Upper lobe of left lung (tissue), 6 donors: ENCODE data around the gene IVD. TPM values are rescaled to one million over a fixed set of nuclear protein-coding genes. Genes with fewer than 3 reads are reported as not detected.

Experiments used
- ATAC-seq, 2 donors: fragments of 200-7000 bp; cut with Tn5 transposase; one replicate each; pipeline ENCODE4 v1.9.1; 2022; ENCODE audit warnings: mild to moderate bottlenecking in 2 of 2, moderate library complexity in 2 of 2; ENCODE audit not compliant: low FRiP score in 2 of 2
- DNase-seq, 2 donors: peaks; one replicate each; pipeline ENCODE4 v3.0.0-alpha.2; 2019 to 2020
- H3K27ac ChIP-seq, 4 donors: fragments of 200-600 bp; sonication (generic); one replicate each; pipeline ENCODE4 v1.5.1; 2016 to 2019
- H3K27me3 ChIP-seq, 4 donors: fragments of 200-600 bp; sonication (generic); one replicate each; pipeline ENCODE4 v1.5.1; 2017 to 2019
- H3K36me3 ChIP-seq, 4 donors: fragments of 200-600 bp; sonication (generic); one replicate each; pipeline ENCODE4 v1.5.1; 2016 to 2019
- H3K4me1 ChIP-seq, 4 donors: fragments of 200-600 bp; sonication (generic); one replicate each; pipeline ENCODE4 v1.5.1; 2018 to 2019
- H3K4me3 ChIP-seq, 4 donors: fragments of 200-600 bp; sonication (generic); one replicate each; pipeline ENCODE4 v1.5.1; 2017 to 2019; ENCODE audit warnings: mild to moderate bottlenecking in 2 of 4, moderate library complexity in 1 of 4
- H3K9me3 ChIP-seq, 4 donors: fragments of 200-600 bp; sonication (generic); one replicate each; pipeline ENCODE4 v1.5.1; 2018 to 2019
- CTCF ChIP-seq, 6 experiments: fragments of 450-650 bp in 4 of 6; fragments of 200-600 bp in 2 of 6; sonication (generic) in 2 of 6; IDR thresholded peaks; one replicate each; pipeline ENCODE4 v1.5.1; 2016 to 2019; ENCODE audit warnings: antibody characterized with exemption in 6 of 6
- EP300 ChIP-seq, 4 donors: sonication (generic); formaldehyde crosslinking; IDR thresholded peaks; one replicate each; pipeline ENCODE4 v1.5.1; 2017; ENCODE audit warnings: antibody characterized with exemption in 4 of 4, control low read depth in 2 of 4
- POLR2A ChIP-seq, 4 donors: fragments of 450-650 bp; IDR thresholded peaks; one replicate each; pipeline ENCODE4 v1.5.1; 2016 to 2017; ENCODE audit warnings: antibody characterized with exemption in 4 of 4, mild to moderate bottlenecking in 2 of 4
- POLR2AphosphoS5 ChIP-seq, 2 donors: sonication (generic); formaldehyde crosslinking; IDR thresholded peaks; one replicate each; pipeline ENCODE4 v1.5.1; 2017; ENCODE audit warnings: antibody characterized with exemption in 2 of 2
- WGBS, 2 donors: methylation state at CpG; one replicate each; pipeline ENCODE4 v1.1.5; 2017 to 2018; 5-methylcytosine and 5-hydroxymethylcytosine counted together
- total RNA-seq, 6 donors: library from RNA; depleted of rRNA in 4 of 6; stranded (reverse); fragments of >200 nt in 4 of 6; gene quantifications; one replicate each; pipeline versions ENCODE4 v1.1.0 to v1.2.1, GENCODE V29; 2016 to 2021
- donor health status: DM: no; HTN: no; CAD: no; lungs with moderate emphysema.
- donor health status: DM: no; HTN: yes; CAD: no; lungs with severe emphysema.

The IVD gene
- 100 to 1,000 TPM in 2 of 6 donors, 10 to 100 TPM in 4; 68.1 to 112 (median 94.5) TPM for total RNA-seq

- DNase-seq, result peak; percentile 95 to 97
- peak; percentile 99 to 100 for ATAC-seq
- TF ChIP-seq CTCF (IDR thresholded peaks at IDR 0.05), result no peak
- no peak for TF ChIP-seq EP300 (IDR thresholded peaks at IDR 0.05)
- peak in 1 of 2 donors; percentile 73 for TF ChIP-seq POLR2AphosphoS5 (IDR thresholded peaks at IDR 0.05)
- peak in 3 of 4 donors; percentile 55 to 87 (median 78) for TF ChIP-seq POLR2A (IDR thresholded peaks at IDR 0.05)
- H3K4me1 ChIP-seq, result peaks cover 21 to 29% (median 24%) of the 10 kb centered on the region in 4 donors
- peaks cover 2 to 25% (median 15%) of the 10 kb centered on the region in 4 donors for H3K36me3 ChIP-seq
- H3K4me3 ChIP-seq, result peak within 1 kb of the TSS; percentile 70 to 94 (median 82)
- WGBS, 2 donors, result 1 to 3% methylated on average over 21 to 54 of the region's 54 CpGs
- H3K27ac ChIP-seq, result peak within 1 kb of the TSS; percentile 42 to 85 (median 76)
- no peaks in the 10 kb centered on the region for H3K27me3 ChIP-seq
- H3K9me3 ChIP-seq, result no peaks in the 10 kb centered on the region
Measured at GRCh38 chr15:40405501-40406381, at the start of gene IVD. Gene IVD, plus strand, starts transcription at chr15:40405795. Its CDS starts 33 bp downstream, at chr15:40405828.

- peak in 1 of 2 donors; percentile 40 for DNase-seq
- Histone ChIP-seq H3K36me3 (no peaks in the 10 kb centered on the region), H3K9me3 (no peaks in the 10 kb centered on the region), H3K4me3 (no peak overlapping the region), H3K4me1 (peaks cover 9 to 19% (median 16%) of the 10 kb centered on the region in 4 donors), H3K27ac (no peak overlapping the region), H3K27me3 (no peaks in the 10 kb centered on the region)
- no peak for ATAC-seq
- WGBS, 2 donors, result 84% methylated on average over 5 of the region's 5 CpGs; no CpG with 5 or more reads in 1 of the 2 donors
- no peak for TF ChIP-seq EP300 (IDR thresholded peaks at IDR 0.05)
- no peak for TF ChIP-seq CTCF (IDR thresholded peaks at IDR 0.05)
- no peak for TF ChIP-seq POLR2AphosphoS5 (IDR thresholded peaks at IDR 0.05)
- TF ChIP-seq POLR2A (IDR thresholded peaks at IDR 0.05), result no peak
Measured at GRCh38 chr15:40355976-40356585, 49.5 kb upstream of the IVD start.

- Histone ChIP-seq H3K9me3 (no peaks in the 10 kb centered on the region), H3K4me1 (peaks cover 9 to 19% (median 16%) of the 10 kb centered on the region in 4 donors), H3K27me3 (no peaks in the 10 kb centered on the region), H3K27ac (no peak overlapping the region), H3K4me3 (peak overlapping the region in 1 of 4 donors; percentile 63), H3K36me3 (no peaks in the 10 kb centered on the region)
- 47 to 91% methylated on average over 1 of the region's 1 CpG for WGBS, 2 donors
- DNase-seq, result no peak
- no peak for ATAC-seq
- TF ChIP-seq POLR2A (IDR thresholded peaks at IDR 0.05) (no peak), POLR2AphosphoS5 (IDR thresholded peaks at IDR 0.05) (no peak), CTCF (IDR thresholded peaks at IDR 0.05) (no peak), EP300 (IDR thresholded peaks at IDR 0.05) (no peak)
Measured at GRCh38 chr15:40357246-40357645, 48.3 kb upstream of the IVD start.

- Histone ChIP-seq H3K27ac (no peak within 1 kb of the TSS), H3K9me3 (no peaks in the 10 kb centered on the region), H3K36me3 (no peaks in the 10 kb centered on the region), H3K4me3 (peak within 1 kb of the TSS; percentile 25 to 63 (median 54)), H3K4me1 (peaks cover 9 to 19% (median 16%) of the 10 kb centered on the region in 4 donors), H3K27me3 (no peaks in the 10 kb centered on the region)
- TF ChIP-seq EP300 (IDR thresholded peaks at IDR 0.05) (no peak), POLR2A (IDR thresholded peaks at IDR 0.05) (no peak), POLR2AphosphoS5 (IDR thresholded peaks at IDR 0.05) (no peak), CTCF (IDR thresholded peaks at IDR 0.05) (peak in 3 of 6 experiments; percentile 10 to 28 (median 12))
- ATAC-seq (peak; percentile 76 to 96), DNase-seq (peak; percentile 87 to 99)
- WGBS, 2 donors, result 9 to 15% methylated on average over 18 to 21 of the region's 82 CpGs
Measured at GRCh38 chr15:40357723-40358470, 47.7 kb upstream of the IVD start, which contains the start of gene DISP2. Gene DISP2, plus strand, starts transcription at chr15:40358219. Its CDS starts 103 bp downstream, at chr15:40358322.
